Left forelimb (tissue), 1 donor: ENCODE measurements around the gene GINS1.
"Not testable (repeated sequence)": the region's sequence is repeated elsewhere in the genome, so short reads cannot be mapped to it uniquely, and the experiment has no call there.

Experiments used
- DNase-seq: peaks from one replicate; pipeline ENCODE4 v3.0.0-alpha.2; 2018; ENCODE audit warnings: low spot score

Gene GINS1

DNA sequence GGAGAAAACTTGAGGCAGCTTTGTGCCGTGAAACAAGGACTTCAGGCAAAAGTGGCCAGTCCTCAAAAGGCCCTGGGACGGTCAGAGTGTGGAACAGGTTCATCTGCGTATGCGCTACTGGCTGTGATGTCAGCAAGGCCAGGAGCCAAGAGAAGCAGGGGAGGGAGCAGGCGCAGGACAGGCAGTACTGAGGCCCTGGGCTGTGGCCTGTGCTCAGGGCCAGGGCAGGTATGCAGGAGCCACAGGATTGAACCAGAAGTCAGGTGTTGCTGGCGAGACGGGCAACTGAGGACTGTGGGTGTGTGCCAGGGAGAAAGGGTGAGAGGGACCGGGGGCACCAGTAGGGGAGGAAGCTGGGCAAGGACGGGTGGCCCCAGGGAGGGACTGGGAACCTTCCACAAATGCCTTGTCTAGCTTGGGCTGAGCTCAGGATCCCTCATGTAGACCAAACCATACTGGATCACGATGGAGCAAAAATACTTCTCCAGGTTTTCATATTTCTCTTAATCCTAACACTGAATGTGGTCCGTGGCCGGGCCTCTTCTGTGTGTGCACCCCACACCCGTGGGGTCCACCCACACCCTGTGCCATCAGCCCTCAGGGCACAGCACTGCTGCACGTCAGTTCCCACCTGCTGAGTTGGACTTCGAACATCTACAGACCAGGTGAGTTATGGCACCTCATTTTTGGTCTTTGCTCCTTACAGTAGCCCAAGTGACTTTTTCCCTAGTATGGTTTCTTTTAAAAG is 46.9 kb downstream of the GINS1 start:
- no peak for DNase-seq

DNA sequence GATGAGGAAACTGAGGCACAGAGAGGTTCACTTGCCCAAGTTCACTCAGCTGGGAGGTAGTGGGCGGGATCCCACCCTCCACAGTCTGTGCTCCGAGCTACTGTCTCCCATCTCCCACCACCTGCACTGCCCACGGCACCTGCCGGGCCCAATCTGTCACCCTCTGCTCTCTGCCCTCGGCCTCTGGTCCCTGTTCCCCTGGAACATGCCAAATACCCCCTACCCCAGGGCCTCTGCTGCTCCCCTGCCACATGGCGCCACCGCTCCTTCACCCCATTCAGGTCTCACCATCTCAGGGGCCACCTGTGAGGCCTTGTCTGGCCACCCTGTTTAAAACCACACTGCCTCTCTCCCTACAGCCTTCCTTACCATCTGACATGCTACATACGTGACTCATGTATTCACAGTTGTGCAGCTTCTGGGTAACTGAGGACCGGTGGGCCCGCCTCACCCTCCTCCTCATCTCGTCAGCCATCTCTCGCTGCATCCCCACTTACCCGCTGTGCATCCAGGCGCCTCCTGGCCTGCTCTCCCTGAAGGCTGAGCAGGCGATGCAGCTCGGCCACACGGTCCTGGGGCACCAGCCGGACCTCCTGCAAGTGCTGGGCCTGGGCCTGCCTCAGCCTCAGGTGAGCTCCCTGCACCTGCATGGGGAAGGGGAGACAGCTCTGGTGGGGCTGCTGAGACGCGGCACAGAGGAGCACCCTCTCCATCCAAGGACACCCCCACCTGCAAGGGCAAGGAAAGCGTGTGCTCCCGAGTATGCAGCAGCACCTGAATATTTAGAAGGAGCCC is 50.6 kb downstream of the GINS1 start:
- no peak for DNase-seq

DNA sequence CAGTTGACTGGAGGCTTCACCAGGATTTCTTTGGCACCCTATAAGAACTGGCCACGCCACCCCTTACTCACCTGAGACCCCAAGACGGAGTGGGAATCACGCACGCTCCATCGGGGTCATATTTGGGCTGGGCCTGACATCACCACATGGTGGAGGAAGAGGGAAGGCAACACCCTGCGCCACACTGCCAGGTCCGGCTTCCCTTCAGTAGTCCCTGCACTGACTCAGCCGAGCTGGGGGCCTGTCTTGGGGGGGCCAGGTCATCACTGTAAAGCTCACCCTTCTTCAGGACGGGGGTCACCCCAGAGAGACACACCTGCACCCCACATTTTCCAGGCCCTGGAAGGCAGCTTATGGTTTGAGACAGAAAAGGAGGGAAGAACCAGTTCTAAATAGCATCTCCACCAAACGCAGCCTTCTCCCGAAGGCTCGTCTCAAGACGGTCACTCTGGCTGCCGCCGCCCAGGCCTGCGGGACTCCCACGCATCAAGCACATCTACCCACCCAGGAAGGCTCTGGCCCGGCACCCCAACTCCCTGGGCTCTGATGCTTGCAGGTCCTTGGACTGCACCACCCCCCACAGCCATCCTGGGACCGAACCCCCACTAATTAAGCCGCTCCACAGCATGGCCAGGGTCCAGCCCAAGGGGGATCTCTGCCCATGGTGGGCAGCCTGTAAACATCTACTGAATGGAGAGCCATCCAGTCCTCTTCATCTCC is 51.8 kb downstream of the GINS1 start:
- DNase-seq = no peak

DNA sequence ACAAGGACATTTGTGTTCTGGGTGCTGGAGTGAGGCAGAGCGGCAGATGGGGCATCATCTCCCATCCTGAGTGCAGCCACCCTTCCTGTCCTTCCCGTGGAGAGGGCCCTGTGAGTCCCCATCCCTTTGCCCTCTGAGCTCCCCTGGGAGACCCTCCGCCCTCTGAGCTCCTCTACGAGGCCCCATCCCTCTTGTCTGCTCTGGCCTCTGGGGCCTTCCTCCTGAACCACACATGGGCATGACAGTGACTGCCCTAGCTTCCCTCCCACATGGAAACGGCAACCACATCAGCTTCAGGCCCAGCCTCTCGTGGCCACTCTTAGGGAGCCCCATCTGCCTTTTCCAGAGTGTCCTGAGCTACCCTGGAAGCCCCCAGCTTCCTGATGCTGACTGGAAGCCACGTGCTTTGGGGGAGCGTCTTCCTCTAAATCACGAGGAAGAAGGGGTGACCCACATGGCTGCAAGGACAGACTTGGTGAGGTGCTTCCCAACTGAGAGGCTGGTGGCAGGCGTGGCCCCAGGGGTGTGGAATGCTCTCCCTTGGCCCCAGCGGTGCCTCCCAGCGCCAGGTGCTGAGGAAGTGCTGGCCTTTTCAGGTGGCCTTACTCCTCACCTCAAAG is 52.6 kb downstream of the GINS1 start:
- no peak for DNase-seq

DNA sequence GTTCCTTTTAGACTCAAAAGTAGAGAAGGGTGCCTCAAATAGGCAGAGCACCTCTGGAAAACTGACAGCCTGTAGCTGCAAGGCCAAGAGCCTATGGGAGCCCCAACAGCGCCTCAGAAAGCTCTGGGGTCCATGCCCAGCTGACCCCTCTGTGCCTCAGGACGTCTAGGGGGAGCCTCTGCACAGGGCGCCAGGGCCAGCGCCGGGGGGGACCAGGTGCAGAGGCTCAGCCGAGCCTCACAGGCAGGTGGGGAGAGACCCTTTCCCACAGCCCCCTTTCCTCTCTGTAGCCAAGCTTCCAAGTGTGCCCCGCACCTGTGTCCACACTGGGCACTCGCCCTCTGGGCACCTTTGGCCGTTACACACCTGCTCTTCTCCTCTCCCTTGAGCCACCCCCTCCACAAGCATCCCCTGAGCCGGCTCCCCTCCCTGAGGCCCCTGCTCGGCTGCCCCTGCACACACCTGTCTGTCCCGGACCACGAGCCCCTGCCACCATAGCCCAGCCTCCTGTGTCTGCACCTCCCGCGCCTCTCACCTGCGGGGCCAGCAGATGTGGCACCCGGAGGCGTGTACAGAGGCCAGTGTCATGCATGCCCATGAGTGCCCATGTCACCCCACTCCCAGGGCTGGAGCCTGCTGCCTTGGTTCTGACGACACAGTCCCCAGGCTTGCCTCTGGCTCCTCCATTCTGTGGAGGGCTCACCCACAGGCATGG is 53.2 kb downstream of the GINS1 start:
- DNase-seq = no peak

DNA sequence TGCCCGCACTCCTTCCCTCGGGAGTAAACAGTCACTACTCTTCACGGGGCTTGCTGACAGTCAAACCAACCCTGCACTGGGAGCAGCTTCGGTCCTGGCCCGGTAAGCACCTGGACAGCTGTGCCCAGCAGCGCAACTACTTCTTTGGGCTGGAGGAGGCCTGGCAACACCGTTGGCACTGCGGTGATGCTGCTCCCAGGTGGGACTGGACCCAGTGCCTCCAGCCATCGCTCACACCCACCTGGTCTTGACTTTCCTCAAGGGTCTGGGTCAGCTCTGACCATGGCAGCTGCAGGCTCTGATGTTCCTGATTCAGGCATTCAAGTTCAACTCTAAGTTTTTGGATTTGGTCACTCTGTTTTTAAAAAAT is 53.8 kb downstream of the GINS1 start:
- no peak for DNase-seq

DNA sequence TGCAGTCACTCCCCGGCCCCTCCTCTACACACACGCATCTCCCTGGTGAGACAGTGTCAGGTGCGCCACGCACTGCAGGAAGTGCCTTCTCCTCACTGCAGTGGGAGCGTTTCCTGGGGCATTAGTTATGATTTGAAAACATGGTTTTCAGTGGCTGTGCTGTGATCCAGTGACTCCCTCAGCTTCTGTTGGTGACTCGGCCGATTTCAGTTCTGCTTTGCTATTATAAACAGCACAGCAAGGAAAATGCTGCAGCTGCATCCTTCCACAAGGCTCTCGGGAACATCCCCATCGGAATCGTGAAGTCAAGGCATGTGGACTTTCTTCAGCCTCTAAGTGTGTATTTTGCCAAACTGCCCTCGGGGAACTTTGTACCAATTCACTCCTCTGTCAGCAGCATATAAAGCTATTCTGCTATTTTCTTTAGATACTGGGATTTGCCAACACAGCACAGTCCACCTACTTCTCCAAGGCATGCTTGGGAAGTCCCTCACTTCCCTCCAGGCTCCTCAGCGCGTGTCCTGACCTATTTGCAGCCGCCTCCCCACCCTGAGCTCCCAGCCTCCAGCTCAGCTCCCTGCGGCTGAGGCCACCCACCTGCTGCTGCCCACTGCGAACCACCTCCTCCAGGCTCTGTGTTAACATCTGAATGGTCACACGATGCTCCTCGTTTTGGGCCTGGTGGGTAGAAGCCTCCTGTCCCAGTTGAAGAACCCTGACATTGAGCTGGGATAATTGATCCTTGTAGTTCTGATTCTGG is 54.5 kb downstream of the GINS1 start:
- DNase-seq = no peak

DNA sequence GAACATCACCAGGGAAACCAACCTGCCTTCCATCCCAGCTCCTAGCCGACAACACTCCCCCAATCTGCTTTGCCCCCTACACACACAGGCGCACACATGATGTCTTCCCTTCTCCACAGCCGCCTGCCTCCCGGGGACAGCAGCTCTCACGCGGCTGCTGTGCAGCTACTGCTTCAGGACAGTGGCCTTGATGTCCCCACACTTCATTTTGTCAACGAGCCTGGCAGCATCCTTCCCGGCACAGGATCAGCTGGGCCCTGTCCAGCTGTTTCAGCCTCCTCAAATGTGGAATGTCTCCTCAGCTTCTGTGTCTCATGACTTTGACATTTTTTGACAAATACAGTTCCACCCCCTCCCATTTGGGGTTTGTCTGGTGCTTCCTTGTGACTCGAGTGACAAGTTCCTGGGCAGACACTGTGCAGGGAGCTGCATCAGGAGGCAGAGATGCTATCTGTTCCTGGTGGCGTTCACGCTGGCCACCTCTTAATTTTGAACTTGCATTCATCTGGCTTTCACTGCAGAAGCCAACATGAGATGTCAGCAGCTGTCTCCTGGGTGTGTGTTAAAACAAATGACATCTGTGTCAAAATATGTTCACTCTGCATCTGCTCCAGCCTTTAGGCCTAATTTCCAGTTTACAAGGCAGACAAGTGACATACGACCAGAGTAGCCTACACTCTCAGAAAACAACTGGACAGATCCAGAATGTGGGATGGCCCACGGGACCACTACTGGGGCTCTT is 57.2 kb downstream of the GINS1 start:
- DNase-seq = no peak

DNA sequence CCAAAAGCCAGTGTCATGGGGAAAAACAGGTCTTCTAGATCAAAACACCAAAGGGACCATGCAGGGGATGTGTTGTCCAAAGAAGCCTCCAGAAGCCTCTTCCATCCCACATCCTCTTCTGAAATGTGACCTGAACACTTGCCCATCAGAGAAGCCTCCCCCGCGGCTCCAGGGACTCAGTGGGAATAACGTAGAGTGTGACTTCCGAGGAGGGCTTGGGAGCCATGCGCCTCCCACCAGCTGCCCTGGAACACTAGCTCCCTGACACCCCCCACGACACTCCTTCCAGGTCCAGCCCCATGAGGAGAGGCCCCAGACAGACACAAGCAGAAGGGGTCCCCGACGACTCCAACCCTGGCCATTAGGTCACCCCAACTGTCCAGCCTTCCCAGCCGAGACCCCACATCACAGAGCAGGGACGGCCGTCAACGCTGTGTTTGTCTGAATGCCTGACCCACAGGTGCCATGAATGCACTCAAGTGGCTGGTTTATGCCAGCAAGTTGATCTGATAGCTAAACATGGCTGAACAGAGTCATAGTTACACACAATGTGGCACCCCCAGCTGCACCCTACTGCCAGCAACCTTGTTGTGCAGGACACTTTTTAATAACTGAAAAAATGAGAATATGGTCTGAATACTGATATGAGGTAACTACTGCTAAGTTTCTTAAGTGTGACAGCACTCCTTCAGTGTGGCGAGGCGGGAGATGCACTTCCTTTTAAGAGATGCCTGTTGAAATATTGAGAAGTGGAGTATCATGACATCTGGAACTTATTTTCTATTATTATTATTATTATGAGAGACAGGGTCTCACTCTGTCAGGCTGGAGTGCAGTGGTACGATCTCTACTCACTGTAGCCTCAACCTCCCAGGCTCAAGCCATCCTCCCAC is 58.0 kb downstream of the GINS1 start:
- no peak for DNase-seq

DNA sequence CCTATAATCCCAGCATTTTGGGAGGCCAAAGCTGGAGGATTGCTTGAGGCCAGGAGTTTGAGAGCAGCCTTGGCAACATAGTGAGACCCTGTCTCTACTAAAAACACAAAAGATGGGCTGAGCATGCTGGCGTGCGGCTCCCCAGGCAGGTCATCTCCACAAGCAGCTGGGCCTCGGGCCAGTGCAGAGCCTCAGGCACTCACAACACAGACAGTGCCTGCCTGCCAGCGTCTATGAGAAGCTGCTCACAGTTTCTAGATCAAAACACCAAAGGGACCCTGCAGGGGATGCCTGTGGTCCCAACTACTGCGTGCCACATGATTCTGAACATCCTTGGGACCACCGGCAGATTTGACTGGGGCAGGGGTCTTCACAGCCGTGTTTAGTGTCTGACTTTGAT is 59.4 kb downstream of the GINS1 start:
- DNase-seq = no peak

DNA sequence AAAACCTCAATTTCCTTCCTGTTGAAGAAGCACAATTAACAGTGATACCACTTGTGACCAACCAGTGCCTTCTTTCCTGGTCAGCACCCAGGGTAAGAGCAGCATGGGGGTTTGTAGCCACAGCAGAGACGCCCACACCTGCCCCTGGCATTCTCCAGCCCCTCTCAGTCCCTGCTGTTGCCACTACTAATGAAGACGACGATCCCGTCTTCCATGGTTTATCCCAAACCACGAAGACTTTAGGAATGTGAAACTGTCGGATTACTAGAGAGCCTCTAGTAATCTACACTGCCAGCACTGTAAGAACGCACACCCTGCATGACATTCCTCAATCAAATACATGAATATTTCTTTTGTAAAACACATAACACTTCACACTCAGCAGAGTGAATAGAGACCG is 60.0 kb downstream of the GINS1 start:
- no peak for DNase-seq

DNA sequence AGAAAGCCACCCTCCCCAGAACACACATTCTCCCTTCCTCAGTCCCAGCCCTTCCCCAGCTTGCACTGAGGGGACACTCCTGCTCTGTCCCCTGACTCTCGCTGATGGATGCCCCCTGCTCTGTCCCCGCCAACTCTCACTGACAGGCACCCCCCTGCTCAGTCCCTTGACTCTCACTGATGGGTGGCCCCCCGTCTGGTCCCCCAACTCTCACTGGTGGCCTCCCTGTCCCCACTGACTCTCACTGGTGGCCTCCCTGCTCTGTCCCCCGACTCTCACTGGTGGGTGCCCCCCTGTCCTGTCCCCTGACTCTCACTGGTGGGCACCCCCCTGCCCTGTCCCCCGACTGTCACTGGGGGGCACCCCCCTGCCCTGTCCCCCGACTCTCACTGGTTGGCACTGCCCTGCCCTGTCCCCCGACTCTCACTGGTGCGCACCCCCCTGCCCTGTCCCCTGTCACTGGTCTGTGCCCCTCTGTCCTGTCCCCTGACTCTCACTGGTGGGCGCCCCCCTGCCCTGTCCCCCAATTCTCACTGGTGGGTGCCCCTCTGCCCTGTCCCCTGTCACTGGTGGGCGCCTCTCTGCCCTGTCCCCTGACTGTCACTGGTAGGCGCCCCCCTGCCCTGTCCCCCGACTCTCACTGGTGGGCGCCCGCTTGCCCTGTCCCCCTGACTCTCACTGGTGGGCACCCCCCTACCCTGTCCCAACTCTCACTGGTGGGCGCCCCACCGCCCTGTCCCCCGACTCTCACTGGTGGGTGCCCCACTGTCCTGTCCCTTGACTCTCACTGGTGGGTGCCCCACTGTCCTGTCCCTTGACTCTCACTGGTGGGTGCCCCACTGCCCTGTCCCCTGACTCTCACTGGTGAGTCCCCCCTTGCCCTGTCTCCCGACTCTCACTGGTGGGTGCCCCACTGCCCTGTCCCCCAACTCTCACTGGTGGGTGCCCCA is 60.9 kb downstream of the GINS1 start:
- DNase-seq = no peak

DNA sequence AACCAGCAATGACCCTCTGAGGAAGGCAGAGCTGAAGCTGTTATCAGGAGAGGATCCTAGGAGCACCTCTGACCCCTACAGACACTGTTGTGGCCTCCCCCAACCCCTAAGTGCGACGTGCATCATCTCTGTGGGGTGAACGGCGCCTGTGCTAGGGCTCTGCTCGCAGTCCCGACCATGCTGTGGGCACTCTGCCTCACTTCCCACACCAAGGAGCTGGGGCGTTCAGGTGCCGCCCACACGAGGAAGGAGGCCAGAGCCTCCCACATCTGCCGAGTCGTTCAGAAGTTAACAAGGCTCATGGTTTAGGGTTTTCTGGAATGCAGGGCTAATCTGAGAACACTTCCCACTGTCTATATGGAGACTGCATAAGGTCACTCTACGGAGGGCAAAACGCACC is 62.1 kb downstream of the GINS1 start:
- no peak for DNase-seq

DNA sequence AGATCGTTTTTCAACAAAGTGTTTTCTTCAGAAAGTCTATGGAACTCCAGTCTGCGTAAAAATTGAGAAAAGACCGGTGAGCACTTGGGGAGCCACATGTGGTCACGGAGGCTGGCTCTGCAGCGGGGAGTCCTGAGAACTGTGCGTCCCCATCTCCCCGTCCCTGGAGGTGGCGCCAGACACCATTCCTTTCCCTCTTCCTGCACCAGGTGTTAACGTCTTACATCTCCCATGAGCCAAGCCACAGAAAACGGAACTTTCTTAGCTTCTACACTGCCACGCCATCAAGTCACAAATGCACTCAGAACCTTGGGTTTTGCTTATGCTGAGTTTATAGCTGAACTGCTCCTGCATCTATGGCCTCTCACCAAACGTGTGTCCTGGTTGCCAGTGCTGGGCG is 62.6 kb downstream of the GINS1 start:
- no peak for DNase-seq

DNA sequence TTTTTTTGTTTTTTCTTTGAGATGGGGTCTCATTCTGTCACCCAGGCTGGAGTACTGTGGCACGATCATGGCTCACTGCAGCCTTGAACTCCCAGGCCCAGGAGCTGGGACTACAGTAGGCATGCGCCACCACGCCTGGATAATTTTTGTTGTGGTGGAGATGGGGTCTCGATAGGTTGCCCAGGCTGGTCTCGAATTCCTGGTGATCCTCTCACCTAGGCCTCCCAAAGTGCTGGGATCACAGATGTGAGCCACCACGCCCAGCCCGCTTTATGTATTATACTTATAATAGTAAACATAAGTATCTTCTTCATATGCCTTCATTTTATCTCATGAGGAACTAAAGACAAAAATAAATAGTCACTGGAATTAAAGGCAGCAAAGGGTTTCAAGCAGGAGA is 63.5 kb downstream of the GINS1 start:
- no peak for DNase-seq

DNA sequence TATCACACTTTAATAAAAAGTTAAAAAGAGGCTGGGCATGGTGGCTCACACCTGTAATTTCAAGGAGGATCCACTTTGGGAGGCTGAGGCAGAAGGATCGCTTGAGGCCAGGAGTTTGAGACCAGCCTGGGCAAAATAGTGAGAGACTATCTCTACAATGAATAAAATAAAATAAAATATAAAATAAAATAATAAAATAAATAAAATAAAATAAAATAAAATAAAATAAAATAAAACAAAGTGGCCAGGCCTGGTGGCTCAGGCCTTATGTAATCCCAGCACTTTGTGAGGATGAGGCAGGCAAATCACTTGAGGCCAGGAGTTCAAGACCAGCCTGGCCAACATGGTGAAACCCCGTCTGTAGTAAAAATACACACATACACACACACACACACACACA is 65.8 kb downstream of the GINS1 start:
- not testable (repeated sequence) for DNase-seq

DNA sequence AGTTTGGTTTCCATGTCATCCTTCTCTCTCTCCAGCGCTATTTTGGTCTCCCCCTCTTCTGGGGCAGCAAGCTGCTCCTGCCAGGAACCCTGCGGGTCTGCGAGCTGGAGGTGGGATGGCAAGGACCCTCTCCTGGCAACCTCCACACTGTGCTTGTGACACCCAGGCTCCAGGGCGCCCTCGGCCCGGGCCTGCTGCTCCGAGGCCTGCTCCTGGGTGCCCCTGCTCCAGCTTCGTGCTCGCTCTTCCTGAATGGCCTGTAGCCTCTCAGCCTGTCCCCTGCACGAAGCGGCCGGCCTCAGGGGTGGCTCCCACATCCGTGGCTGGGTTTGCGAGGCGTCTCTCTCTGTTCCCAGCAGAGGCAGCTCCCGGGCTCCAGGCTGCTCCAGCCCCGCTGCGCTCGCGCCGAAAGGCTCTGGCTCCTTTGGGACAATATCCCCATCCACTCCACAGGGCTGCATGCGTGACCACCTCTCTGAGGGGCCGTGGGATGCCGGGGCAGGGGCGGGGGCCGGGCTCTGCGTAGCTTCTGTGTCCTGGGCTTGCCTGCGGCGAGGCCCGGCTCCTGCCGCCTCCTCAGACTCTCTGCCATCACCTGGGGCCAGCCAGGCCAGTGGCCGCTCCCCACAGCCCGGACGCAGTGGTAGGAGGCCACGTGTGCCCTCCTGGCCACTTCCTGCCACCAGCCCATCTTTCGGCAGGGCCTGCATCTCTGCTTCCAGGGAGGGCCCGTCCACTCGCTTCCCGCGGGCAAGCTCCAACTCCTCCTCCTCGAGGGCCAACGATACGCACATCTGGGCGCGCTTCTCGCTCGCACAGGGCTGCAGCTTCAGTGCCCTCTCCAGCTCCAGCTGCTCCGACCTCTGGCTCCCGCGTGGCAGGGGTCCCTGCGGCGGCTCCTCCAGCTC is 68.9 kb downstream of the GINS1 start:
- no peak for DNase-seq
